ENCODE measurements around the gene FTO.
A peak's percentile ranks its signal among the peaks of the same experiment; 100 is the strongest.

FTO gene

DNA sequence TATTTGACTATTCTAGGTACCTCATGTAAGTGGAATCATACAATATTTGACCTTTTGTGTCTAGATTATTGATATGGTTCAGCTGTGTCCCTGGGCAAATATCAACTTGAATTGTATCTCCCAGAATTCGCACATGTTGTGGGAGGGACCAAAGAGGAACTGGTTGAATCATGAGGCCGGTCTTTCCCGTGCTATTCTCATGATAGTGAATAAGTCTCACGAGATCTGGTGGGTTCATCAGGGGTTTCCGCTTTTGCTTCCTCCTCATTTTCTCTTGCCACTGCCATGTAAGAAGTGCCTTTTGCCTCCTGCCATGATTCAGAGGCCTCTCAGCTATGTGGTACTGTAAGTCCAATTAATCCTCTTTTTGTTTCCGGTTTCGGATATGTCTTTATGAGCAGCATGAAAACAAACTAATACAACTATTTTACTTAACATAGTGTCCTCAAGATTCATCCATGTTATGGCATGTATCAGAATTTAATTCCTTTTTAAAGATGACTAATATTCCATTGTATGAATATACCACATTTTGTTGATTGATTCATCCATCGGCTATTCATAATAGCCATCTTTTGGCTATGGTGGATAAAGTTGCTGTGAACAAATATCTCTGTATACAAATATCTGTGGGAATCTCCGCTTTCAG, 129.1 kb downstream of the FTO start:
- TF ChIP-seq, protein P1, sequence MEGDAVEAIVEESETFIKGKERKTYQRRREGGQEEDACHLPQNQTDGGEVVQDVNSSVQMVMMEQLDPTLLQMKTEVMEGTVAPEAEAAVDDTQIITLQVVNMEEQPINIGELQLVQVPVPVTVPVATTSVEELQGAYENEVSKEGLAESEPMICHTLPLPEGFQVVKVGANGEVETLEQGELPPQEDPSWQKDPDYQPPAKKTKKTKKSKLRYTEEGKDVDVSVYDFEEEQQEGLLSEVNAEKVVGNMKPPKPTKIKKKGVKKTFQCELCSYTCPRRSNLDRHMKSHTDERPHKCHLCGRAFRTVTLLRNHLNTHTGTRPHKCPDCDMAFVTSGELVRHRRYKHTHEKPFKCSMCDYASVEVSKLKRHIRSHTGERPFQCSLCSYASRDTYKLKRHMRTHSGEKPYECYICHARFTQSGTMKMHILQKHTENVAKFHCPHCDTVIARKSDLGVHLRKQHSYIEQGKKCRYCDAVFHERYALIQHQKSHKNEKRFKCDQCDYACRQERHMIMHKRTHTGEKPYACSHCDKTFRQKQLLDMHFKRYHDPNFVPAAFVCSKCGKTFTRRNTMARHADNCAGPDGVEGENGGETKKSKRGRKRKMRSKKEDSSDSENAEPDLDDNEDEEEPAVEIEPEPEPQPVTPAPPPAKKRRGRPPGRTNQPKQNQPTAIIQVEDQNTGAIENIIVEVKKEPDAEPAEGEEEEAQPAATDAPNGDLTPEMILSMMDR (IDR thresholded peaks at IDR 0.05; ENCODE audit: low read depth, low read length), result no peak
- DNase-seq (ENCODE audit: low read depth in 2 of 2), result no peak
- H3K4me3 ChIP-seq (replicated peaks in 1 of 2; ENCODE audit: low read depth in 2 of 2, low read length in 2 of 2), result no peak overlapping the region

DNA sequence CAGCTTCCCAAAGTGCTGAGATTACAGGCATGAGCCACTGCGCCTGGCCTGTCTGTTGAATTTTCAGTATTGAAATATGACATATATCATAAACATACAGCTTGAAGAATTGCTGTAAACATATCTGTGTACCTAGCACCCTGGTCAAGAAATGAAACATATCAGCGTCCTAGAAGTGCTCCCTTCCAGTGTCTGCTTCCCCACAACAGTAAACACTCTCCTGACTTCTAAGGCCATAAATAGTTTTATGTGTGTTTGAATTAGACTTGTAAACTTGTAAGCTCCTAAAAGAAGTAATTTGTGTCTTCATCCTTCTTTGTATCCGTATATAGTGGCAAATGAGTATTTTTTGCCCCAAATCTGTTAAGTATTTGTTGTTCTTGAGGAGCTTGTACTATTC, 132.2 kb downstream of the FTO start:
- DNase-seq (ENCODE audit: low read depth in 2 of 2), result no peak
- H3K4me3 ChIP-seq (replicated peaks in 1 of 2; ENCODE audit: low read depth in 2 of 2, low read length in 2 of 2), result no peak overlapping the region
- TF ChIP-seq, protein P1 (IDR thresholded peaks at IDR 0.05; ENCODE audit: low read depth, low read length), result no peak

DNA sequence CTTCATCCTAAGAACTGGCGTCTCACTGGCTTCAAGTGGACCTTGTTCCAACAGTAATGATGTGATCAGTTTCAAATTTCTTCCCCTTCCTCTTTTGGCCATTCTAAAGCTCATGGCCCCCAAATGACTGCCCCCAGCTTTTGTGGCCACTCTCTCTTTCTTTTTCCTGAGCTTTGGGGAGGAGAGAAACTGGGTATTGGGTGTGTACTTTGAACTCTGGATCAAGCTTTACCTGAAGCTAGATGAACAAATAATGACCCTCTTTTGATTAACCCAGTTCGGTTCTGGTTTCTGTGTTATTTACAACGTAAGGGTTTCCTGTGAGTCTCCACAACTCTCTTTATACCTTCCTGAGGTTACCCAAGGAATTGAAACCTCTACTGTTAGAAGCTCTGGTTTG, 132.7 kb downstream of the FTO start:
- TF ChIP-seq, protein P1 (IDR thresholded peaks at IDR 0.05; ENCODE audit: low read depth, low read length), result no peak
- DNase-seq (ENCODE audit: low read depth in 2 of 2), result no peak
- no peak overlapping the region for H3K4me3 ChIP-seq (replicated peaks in 1 of 2; ENCODE audit: low read depth in 2 of 2, low read length in 2 of 2)

DNA sequence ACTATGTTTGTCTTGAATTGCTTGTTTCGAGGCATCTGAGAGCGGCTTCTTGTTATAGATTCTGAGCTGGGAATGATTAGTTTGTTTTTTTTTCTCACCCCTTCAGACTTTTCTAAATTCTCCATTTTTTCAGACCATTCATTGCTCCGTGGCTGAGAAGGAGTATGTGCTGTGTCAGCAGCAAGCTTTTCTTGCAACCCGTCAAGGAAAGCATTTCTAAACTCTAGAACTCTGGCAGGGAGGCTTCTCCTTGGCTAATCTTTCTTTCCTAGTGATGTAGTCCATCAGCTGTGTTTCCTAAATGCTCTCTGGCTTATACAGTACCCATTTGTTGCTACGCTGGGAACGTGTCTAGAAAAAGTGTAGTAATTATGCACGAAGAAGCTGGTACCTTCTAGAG, 133.5 kb downstream of the FTO start:
- H3K4me3 ChIP-seq (replicated peaks in 1 of 2; ENCODE audit: low read depth in 2 of 2, low read length in 2 of 2), result no peak overlapping the region
- TF ChIP-seq, protein P1 (IDR thresholded peaks at IDR 0.05; ENCODE audit: low read depth, low read length), result no peak
- DNase-seq (ENCODE audit: low read depth in 2 of 2), result peak in 1 of 2 donors; percentile 47

DNA sequence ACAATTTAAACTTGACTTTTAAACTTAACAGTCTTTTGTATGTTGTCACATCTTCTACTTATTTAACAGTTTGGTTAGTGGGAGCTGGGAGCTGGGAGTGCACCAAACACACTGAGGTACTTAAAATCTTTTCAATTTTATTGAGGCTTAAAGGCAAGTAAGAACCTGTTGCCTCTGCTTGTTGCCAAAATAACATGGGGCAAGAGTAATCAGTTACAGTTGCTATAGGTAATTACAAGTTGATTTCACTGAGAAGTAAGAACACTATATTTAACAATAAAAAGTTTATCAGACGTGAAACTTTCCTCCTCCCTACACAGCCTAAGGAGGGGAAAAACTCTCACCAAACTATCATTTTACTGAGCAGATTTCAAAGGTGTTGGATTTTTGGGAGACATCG, 135.2 kb downstream of the FTO start:
- H3K4me3 ChIP-seq (replicated peaks in 1 of 2; ENCODE audit: low read depth in 2 of 2, low read length in 2 of 2), result no peak overlapping the region
- TF ChIP-seq, protein P1 (IDR thresholded peaks at IDR 0.05; ENCODE audit: low read depth, low read length), result no peak
- DNase-seq (ENCODE audit: low read depth in 2 of 2), result no peak

DNA sequence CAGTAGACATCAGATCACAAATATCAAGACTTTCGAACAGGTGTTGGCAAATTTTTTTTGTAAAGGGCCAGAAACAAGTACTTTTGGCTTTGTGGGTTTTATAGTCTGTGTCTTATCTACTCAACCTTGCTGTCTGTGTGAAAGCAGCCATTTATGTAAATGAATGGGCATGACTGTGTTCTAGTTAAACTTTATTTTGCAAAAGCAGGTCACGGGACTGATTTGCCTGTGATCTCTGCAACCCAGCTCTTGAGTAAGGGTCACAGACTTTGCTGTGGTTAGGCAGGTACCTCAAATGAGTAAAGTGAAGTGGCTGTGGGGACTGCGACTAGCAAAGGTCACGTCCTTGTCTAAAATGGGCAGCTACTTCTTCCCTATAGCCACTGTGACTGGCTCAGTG, 136.5 kb downstream of the FTO start:
- no peak for DNase-seq (ENCODE audit: low read depth in 2 of 2)
- H3K4me3 ChIP-seq (replicated peaks in 1 of 2; ENCODE audit: low read depth in 2 of 2, low read length in 2 of 2), result no peak overlapping the region
- TF ChIP-seq, protein P1 (IDR thresholded peaks at IDR 0.05; ENCODE audit: low read depth, low read length), result no peak

DNA sequence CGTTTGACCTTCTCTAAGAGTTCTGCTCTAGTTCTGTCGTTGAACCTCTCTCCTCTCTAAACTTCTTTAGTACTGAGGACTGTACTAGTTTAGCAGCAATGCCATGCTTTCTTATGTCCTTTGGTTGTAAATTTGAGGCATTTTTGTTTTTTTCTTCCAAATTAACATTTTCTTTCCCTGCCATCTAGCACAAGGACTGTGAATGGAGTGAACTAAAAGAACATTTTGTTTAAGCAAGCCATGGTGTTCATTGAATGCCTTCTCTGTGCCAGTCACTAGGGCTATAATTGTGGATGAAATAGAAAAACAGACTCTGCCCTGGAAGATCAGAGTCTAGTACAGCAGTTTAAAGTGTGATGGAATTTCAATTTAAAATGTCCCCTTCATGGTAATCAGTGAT, 137.9 kb downstream of the FTO start:
- TF ChIP-seq, protein P1 (IDR thresholded peaks at IDR 0.05; ENCODE audit: low read depth, low read length), result no peak
- DNase-seq (ENCODE audit: low read depth in 2 of 2), result no peak
- no peak overlapping the region for H3K4me3 ChIP-seq (replicated peaks in 1 of 2; ENCODE audit: low read depth in 2 of 2, low read length in 2 of 2)
